ENCODE results near the gene PLEKHG3. TPM values are rescaled to one million over a fixed set of nuclear protein-coding genes. Genes with fewer than 3 reads are reported as not detected.
A peak's percentile ranks its signal among the peaks of the same experiment; 100 is the strongest.

The PLEKHG3 gene
- total RNA-seq, 4 donors from 2014 or later: 58.1 to 273 (median 94.7) TPM

DNA sequence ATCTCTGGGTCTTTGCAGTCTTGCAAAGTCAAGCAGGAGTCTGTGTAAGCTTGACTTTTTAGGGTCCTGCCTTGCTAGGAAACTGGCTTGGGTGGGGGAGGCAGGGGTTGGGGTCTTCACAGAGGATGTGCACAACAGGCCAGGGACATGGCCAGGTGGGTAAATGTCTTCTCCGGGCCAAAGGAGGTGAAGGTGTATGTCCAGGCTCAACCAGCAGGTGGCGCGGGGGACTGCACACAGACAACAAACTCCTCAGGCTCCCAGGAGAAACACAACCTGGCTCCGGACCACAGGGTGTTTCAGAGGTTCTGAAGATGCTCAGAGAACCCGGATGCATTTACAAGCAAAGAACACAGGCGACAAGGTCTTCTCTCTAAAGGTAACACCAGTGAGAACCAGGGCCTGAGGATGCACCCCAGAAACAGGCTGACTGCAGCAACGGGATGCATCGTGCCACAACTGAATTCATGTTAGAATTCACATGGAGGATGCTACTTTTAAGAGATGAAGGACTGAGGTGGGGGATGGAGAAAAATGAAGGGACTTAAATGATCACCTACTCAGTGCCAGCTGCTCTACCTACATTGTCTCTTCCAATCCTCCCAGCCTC lies 56.0 kb downstream of the PLEKHG3 start:
- no peaks in the 10 kb centered on the region for H3K27me3 ChIP-seq
- in situ Hi-C loops (cut with MboI; ENCODE audit: low pct_ligation_motif_present in 1 of 4, low pct_unique_long_range_greater_than_20kb in 1 of 4, low sequenced_read_pairs in 3 of 4) (loop anchor here (5.0 to 25.0 kb wide), 4 partner anchors 85 to 223 kb away; partner anchors contain the start of genes HSPA2 (in 1 of the 4) and PPP1R36 (in 1 of the 4)), intact Hi-C loops (cut with DNase I; ENCODE audit: low total_unique reads) (no loop called here)
- H3K36me3 ChIP-seq: no peaks in the 10 kb centered on the region
- no peaks in the 10 kb centered on the region for H3K9me3 ChIP-seq
- H3K4me3 ChIP-seq: no peak overlapping the region
- DNase-seq: peak; percentile 77
- WGBS, 2 donors (ENCODE audit: low coverage in 1 of 2): 58 to 70% methylated on average over 3 to 8 of the region's 8 CpGs
- TF ChIP-seq POLR2A (IDR thresholded peaks at IDR 0.05) (no peak), POLR2AphosphoS5 (IDR thresholded peaks at IDR 0.05) (no peak), CTCF (IDR thresholded peaks at IDR 0.05) (peak; percentile 59 to 72 (median 68)), EP300 (IDR thresholded peaks at IDR 0.05; ENCODE audit: low read depth) (no peak)
- no peak overlapping the region for H3K27ac ChIP-seq
- peaks cover 33 to 76% (median 52%) of the 10 kb centered on the region in 4 donors for H3K4me1 ChIP-seq

- in situ Hi-C loops (cut with MboI; ENCODE audit: low pct_ligation_motif_present in 1 of 4, low pct_unique_long_range_greater_than_20kb in 1 of 4, low sequenced_read_pairs in 3 of 4) (loop anchor here (5.0 to 25.0 kb wide), 4 partner anchors 86 to 224 kb away; partner anchors contain the start of genes HSPA2 (in 1 of the 4) and PPP1R36 (in 1 of the 4)), intact Hi-C loops (cut with DNase I; ENCODE audit: low total_unique reads) (no loop called here)
- Histone ChIP-seq H3K9me3 (no peaks in the 10 kb centered on the region), H3K36me3 (no peaks in the 10 kb centered on the region), H3K4me1 (peaks cover 33 to 69% (median 45%) of the 10 kb centered on the region in 4 donors), H3K4me3 (no peak overlapping the region), H3K27ac (peak overlapping the region in 2 of 4 donors; percentile 69 to 72), H3K27me3 (no peaks in the 10 kb centered on the region)
- TF ChIP-seq CTCF (IDR thresholded peaks at IDR 0.05) (no peak), POLR2AphosphoS5 (IDR thresholded peaks at IDR 0.05) (no peak), EP300 (IDR thresholded peaks at IDR 0.05; ENCODE audit: low read depth) (no peak), POLR2A (IDR thresholded peaks at IDR 0.05) (no peak)
- WGBS, 2 donors (ENCODE audit: low coverage in 1 of 2): 61 to 72% methylated on average over 5 of the region's 5 CpGs
- no peak for DNase-seq
Observed at GRCh38 chr14:64760916-64761315, 56.7 kb downstream of the PLEKHG3 start.

DNA sequence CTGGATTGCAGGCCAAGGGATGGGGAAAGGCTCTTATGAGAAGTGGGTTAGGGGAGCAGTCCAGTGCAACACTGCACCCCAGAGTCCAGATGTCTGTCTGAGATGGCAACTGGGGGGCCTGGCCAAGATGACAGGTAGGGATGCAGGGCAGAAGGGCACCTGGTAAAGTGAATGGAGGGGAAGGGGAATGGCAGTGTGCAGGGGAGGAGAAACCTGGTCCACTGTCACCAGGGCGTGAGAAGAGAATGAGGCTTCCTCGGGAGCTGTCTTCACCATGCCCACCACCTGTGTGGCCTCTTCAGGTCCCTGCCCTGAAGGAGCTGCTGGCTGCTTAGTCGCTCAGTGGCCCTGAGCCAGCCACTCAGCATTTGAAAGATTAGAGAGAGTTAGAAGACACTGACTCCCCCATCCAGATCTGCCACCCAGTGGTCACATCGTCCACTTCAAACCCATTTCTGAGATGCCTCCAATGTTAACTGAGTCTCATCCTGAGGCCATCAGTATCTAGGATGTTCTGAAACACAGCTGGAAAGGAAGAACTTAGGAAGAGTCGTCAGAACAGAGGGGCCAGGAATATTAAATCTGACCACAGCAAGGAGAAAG lies 57.3 kb downstream of the PLEKHG3 start:
- WGBS, 2 donors (ENCODE audit: low coverage in 1 of 2): 30% methylated on average over 5 of the region's 5 CpGs; no CpG with 5 or more reads in 1 of the 2 donors
- Histone ChIP-seq H3K9me3 (no peaks in the 10 kb centered on the region), H3K4me1 (peaks cover 33 to 63% (median 44%) of the 10 kb centered on the region in 4 donors), H3K36me3 (no peaks in the 10 kb centered on the region), H3K4me3 (no peak overlapping the region), H3K27ac (peak overlapping the region; percentile 52 to 72 (median 66)), H3K27me3 (no peaks in the 10 kb centered on the region)
- no peak for DNase-seq
- in situ Hi-C loops (cut with MboI; ENCODE audit: low pct_ligation_motif_present in 1 of 4, low pct_unique_long_range_greater_than_20kb in 1 of 4, low sequenced_read_pairs in 3 of 4) (loop anchor here (5.0 to 25.0 kb wide), 4 partner anchors 87 to 224 kb away; partner anchors contain the start of genes HSPA2 (in 1 of the 4) and PPP1R36 (in 1 of the 4)), intact Hi-C loops (cut with DNase I; ENCODE audit: low total_unique reads) (no loop called here)
- no peak for TF ChIP-seq POLR2A (IDR thresholded peaks at IDR 0.05)
- no peak for TF ChIP-seq POLR2AphosphoS5 (IDR thresholded peaks at IDR 0.05)
- TF ChIP-seq EP300 (IDR thresholded peaks at IDR 0.05; ENCODE audit: low read depth): no peak
- peak in 3 of 5 experiments; percentile 14 to 38 (median 35) for TF ChIP-seq CTCF (IDR thresholded peaks at IDR 0.05)
